Aorta (tissue), 5 donors: ENCODE measurements around the gene EEF1A2. TPM values are rescaled to one million over a fixed set of nuclear protein-coding genes. Genes with fewer than 3 reads are reported as not detected.

ENCODE experiments used
- ATAC-seq: fragments of 200-7000 bp; cut with Tn5 transposase; one replicate; pipeline ENCODE4 v1.9.1; 2022; ENCODE audit warnings: moderate library complexity; ENCODE audit not compliant: low FRiP score
- DNase-seq, 2 donors: peaks; one replicate each; pipeline ENCODE4 v3.0.0-alpha.2; 2020
- H3K27ac ChIP-seq, 2 donors: one replicate each; pipeline ENCODE4 v1.5.1; 2013; ENCODE audit warnings: low read length in 2 of 2, mild to moderate bottlenecking in 2 of 2, moderate library complexity in 2 of 2, control low read depth in 1 of 2, inconsistent platforms in 1 of 2, low read depth in 1 of 2
- H3K27me3 ChIP-seq, 2 donors: one replicate each; pipeline ENCODE4 v1.6.1; 2013; ENCODE audit warnings: control low read depth in 1 of 2, low read length in 1 of 2, mild to moderate bottlenecking in 1 of 2, moderate library complexity in 1 of 2; ENCODE audit not compliant: insufficient read depth in 2 of 2, control insufficient read depth in 1 of 2
- H3K36me3 ChIP-seq, 2 donors: one replicate each; pipeline ENCODE4 v1.6.1; 2013; ENCODE audit warnings: control low read depth in 1 of 2, low read length in 1 of 2, mild to moderate bottlenecking in 1 of 2; ENCODE audit not compliant: insufficient read depth in 2 of 2, control insufficient read depth in 1 of 2
- H3K4me1 ChIP-seq, 2 donors: one replicate each; pipeline ENCODE4 v1.6.1; 2013; ENCODE audit warnings: low read length in 2 of 2, control low read depth in 1 of 2, mild to moderate bottlenecking in 1 of 2, moderate library complexity in 1 of 2; ENCODE audit not compliant: insufficient read depth in 2 of 2, control insufficient read depth in 1 of 2
- H3K4me3 ChIP-seq, 2 donors: one replicate each; pipeline ENCODE4 v1.5.1; 2013; ENCODE audit warnings: low read length in 2 of 2, control low read depth in 1 of 2, mild to moderate bottlenecking in 1 of 2
- H3K9me3 ChIP-seq: one replicate; pipeline ENCODE4 v1.6.1; 2013; ENCODE audit warnings: mild to moderate bottlenecking, low read length; ENCODE audit not compliant: control insufficient read depth
- WGBS, 2 donors: extraction: QIAGEN DNeasy Blood & Tissue Kit; methylation state at CpG; one replicate each; pipeline ENCODE4 v1.1.7; 2013; 5-methylcytosine and 5-hydroxymethylcytosine counted together
- intact Hi-C, 2 donors: fragments of 100-400 bp; cut with DNase I; formaldehyde crosslinking; loops; one replicate each; pipeline versions ENCODE4 v1.14.2 to v1.15.0; 2022
- polyA plus RNA-seq, 2 donors: library from polyadenylated mRNA; stranded (reverse); fragments of 200-250 nt; gene quantifications; one replicate each; pipeline ENCODE4 v1.2.3, GENCODE V29; 2013
- total RNA-seq, 2 donors: library from RNA; stranded (reverse); fragmentation: NEBNext Ultra II Directional; extraction: Animal tissue kit (Norgen Biotek cat#: 25700); gene quantifications; one replicate each; pipeline ENCODE4 v1.2.1, GENCODE V29; 2021
- donor health status: healthy with polysubstance abuse.
- donor health status: Bipolar disorder and iron deficiency.
- donor health status: DM: no; HTN: no; CAD: no.
- donor health status: DM: no; HTN: no; CAD: no.
- donor health status: DM: yes; HTN: yes; CAD: no.

The EEF1A2 gene
- total and polyA plus RNA-seq, 4 donors = 0.64 to 6.0 (median 1.2) TPM

DNA sequence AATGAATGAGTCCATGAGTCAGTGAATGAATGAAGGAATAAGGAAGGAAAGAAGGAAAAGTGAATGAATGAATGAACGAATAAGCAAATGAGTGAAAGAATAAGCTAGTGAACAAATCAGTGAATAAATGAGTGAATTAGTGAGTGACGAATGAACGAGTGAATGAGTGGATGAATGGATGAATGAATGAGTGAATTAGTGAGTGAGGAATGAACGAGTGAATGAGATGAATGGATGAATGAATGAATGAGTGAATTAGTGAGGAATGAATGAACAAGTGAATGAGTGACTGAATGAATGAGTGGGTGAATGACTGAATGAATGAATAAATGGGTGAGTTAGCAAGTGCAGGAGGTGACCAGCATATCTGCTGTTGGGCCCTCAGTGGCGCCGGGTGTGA, 44.9 kb upstream of the EEF1A2 start:
- Histone ChIP-seq H3K27ac (no peak overlapping the region), H3K27me3 (no peaks in the 10 kb centered on the region), H3K36me3 (no peaks in the 10 kb centered on the region), H3K9me3 (no peaks in the 10 kb centered on the region), H3K4me1 (no peaks in the 10 kb centered on the region), H3K4me3 (no peak overlapping the region)
- DNase-seq (no peak), ATAC-seq (no peak)
- 85 to 87% methylated on average over 6 of the region's 6 CpGs for WGBS, 2 donors
- intact Hi-C loops = no loop called here

DNA sequence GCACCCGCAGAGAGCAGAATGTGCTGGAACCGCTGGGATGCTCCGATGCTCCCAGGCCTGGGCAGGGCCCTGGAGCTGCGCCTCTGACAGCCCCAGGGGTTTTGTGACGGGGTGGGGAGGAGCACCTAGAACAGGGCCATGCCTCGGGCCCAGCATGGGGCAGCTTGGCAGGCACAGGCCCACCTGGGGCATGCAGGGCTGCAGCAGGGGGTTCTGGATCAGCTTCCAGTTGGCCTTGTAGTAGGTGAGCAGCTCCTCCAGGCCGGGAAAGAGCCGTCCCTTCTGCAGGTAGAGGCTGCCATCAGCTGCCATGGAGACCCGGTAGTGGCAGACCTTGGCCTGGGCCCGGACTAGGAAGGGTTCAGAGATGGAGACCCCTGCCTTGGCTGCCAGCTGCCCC, 44.2 kb upstream of the EEF1A2 start:
- intact Hi-C loops = no loop called here
- Histone ChIP-seq H3K36me3 (no peaks in the 10 kb centered on the region), H3K4me1 (no peaks in the 10 kb centered on the region), H3K9me3 (no peaks in the 10 kb centered on the region), H3K4me3 (no peak overlapping the region), H3K27ac (no peak overlapping the region), H3K27me3 (no peaks in the 10 kb centered on the region)
- no peak for DNase-seq
- whole genome bisulfite sequencing, 2 donors = 90 to 91% methylated on average over 10 of the region's 10 CpGs
- ATAC-seq = no peak

GRCh38 chr20:63542696-63543095, 43.8 kb upstream of the EEF1A2 start:
- ATAC-seq (no peak), DNase-seq (no peak)
- Histone ChIP-seq H3K4me3 (no peak overlapping the region), H3K27ac (no peak overlapping the region), H3K9me3 (no peaks in the 10 kb centered on the region), H3K27me3 (no peaks in the 10 kb centered on the region), H3K36me3 (no peaks in the 10 kb centered on the region), H3K4me1 (no peaks in the 10 kb centered on the region)
- WGBS, 2 donors = 82 to 87% methylated on average over 10 of the region's 10 CpGs
- intact Hi-C loops = no loop called here

GRCh38 chr20:63542031-63542559, 43.2 kb upstream of the EEF1A2 start:
- Histone ChIP-seq H3K4me1 (no peaks in the 10 kb centered on the region), H3K36me3 (no peaks in the 10 kb centered on the region), H3K4me3 (no peak overlapping the region), H3K27ac (no peak overlapping the region), H3K9me3 (no peaks in the 10 kb centered on the region), H3K27me3 (no peaks in the 10 kb centered on the region)
- 86 to 90% methylated on average over 36 of the region's 36 CpGs for WGBS, 2 donors
- ATAC-seq (no peak), DNase-seq (no peak)
- intact Hi-C loops = no loop called here

GRCh38 chr20:63541371-63541770, 42.5 kb upstream of the EEF1A2 start:
- WGBS, 2 donors = 92 to 95% methylated on average over 28 of the region's 28 CpGs
- no peaks in the 10 kb centered on the region for H3K4me1 ChIP-seq
- DNase-seq = no peak
- no peak overlapping the region for H3K4me3 ChIP-seq
- H3K9me3 ChIP-seq = no peaks in the 10 kb centered on the region
- no peaks in the 10 kb centered on the region for H3K27me3 ChIP-seq
- intact Hi-C loops = no loop called here
- no peak for ATAC-seq
- H3K36me3 ChIP-seq = no peaks in the 10 kb centered on the region
- H3K27ac ChIP-seq = no peak overlapping the region

GRCh38 chr20:63540417-63541186, 41.7 kb upstream of the EEF1A2 start:
- WGBS, 2 donors = 52 to 59% methylated on average over 49 of the region's 49 CpGs
- ATAC-seq = no peak
- intact Hi-C loops = no loop called here
- no peaks in the 10 kb centered on the region for H3K9me3 ChIP-seq
- no peaks in the 10 kb centered on the region for H3K4me1 ChIP-seq
- DNase-seq = no peak
- H3K36me3 ChIP-seq = no peaks in the 10 kb centered on the region
- H3K4me3 ChIP-seq = no peak overlapping the region
- H3K27ac ChIP-seq = no peak overlapping the region
- H3K27me3 ChIP-seq = no peaks in the 10 kb centered on the region

DNA sequence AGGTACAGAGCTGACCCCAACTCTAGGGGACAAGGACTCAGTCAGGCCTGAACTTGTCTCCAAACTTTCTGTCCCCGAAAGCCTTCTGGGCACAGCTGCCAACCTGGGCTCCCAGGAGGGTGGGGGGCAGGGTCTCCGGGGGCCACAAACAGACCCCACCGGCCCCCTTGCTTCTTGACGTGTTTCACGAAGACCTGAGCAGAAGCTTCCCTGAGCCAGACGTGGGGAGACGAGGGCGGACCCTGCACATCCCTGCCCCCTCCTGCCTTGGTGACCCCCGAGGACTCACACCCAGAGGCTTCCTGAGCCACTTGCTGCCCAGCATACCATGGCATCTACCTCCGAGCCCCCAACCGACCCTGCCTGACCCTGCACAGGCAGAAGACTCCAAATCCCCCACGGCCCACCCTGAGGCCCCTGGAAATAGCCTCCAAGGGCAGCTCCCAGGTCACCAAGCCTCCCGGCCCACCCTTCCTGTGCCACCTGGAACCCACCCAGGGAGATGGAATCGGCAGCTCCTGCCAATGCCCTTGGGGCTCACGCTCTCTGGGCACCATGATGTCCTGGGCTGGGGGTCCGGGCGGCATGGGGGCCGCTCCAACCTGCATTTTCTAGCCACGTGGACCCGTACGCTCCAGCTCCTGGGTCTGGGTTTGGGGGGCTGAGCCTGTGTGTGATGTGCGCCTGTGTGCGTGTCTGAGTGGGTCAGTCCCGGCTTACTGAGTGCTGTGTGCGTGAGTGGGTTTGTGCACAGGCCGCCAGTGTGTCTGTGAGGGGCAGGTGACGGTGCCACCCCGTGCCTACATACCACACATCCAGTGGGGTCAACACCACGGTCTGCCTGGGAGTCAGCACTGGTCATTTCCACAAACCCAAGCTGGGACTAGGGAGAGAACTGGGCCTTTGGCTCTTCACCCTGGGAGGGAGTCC, 40.8 kb upstream of the EEF1A2 start:
- Histone ChIP-seq H3K27me3 (no peaks in the 10 kb centered on the region), H3K36me3 (no peaks in the 10 kb centered on the region), H3K4me1 (no peaks in the 10 kb centered on the region), H3K27ac (no peak overlapping the region), H3K9me3 (no peaks in the 10 kb centered on the region), H3K4me3 (no peak overlapping the region)
- intact Hi-C loops = loop anchor here in 1 of 2 donors (5.0 to 10.0 kb wide), 3 partner anchors 115 to 323 kb away; partner anchors contain the start of genes ABHD16B, RTEL1 and STMN3
- no peak for ATAC-seq
- WGBS, 2 donors = 89 to 94% methylated on average over 27 to 29 of the region's 29 CpGs
- DNase-seq = no peak

DNA sequence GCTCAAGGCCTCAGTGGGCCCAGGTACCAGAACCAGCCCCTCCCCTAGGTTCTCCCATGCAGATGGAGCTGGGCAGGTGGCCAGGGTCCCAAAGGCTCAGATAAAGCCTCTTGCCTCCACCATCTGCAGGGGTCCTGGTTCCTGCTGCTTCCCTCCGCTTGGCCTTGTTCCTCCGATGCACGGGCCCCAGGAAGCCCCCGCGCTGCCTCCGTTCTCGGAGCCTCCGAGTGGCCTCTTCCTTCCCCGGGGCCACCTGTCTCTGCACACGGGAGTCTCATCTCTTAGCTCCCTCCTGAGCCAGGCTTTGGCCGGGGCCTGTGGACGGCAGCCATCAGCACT, 40.2 kb upstream of the EEF1A2 start:
- Histone ChIP-seq H3K27ac (no peak overlapping the region), H3K4me1 (no peaks in the 10 kb centered on the region), H3K36me3 (no peaks in the 10 kb centered on the region), H3K9me3 (no peaks in the 10 kb centered on the region), H3K27me3 (no peaks in the 10 kb centered on the region), H3K4me3 (no peak overlapping the region)
- WGBS, 2 donors = 88 to 94% methylated on average over 12 of the region's 12 CpGs
- no peak for DNase-seq
- intact Hi-C loops = loop anchor here in 1 of 2 donors (5.0 to 10.0 kb wide), 3 partner anchors 116 to 323 kb away; partner anchors contain the start of genes ABHD16B, RTEL1 and STMN3
- no peak for ATAC-seq
